GM18858 (cell line): ENCODE results near the gene GRID1.
"Not testable (repeated sequence)": the region's sequence is repeated elsewhere in the genome, so short reads cannot be mapped to it uniquely, and the experiment has no call there.

Source experiments
- ATAC-seq: cut with Tn5 transposase; IDR thresholded peaks from one replicate; pipeline ENCODE4 v1.9.1; 2021; ENCODE audit not compliant: unreplicated experiment

Gene GRID1

GRCh38 chr10:86256690-86257315 is 109.8 kb downstream of the GRID1 start:
- ATAC-seq: no peak

GRCh38 chr10:86255405-86256251 is 111.0 kb downstream of the GRID1 start:
- no peak for ATAC-seq

GRCh38 chr10:86254526-86255174 is 111.9 kb downstream of the GRID1 start:
- no peak for ATAC-seq

GRCh38 chr10:86254081-86254480 is 112.5 kb downstream of the GRID1 start:
- ATAC-seq: no peak

- no peak for ATAC-seq
Measured at GRCh38 chr10:86253091-86254072, 113.2 kb downstream of the GRID1 start.

GRCh38 chr10:86252556-86252955 is 114.0 kb downstream of the GRID1 start:
- no peak for ATAC-seq

- ATAC-seq: no peak
Measured at GRCh38 chr10:86252079-86252478, 114.5 kb downstream of the GRID1 start.

- no peak for ATAC-seq
Measured at GRCh38 chr10:86251426-86251825, 115.2 kb downstream of the GRID1 start.

- no peak for ATAC-seq
Measured at GRCh38 chr10:86250399-86250798, 116.2 kb downstream of the GRID1 start.

- ATAC-seq: no peak
Measured at GRCh38 chr10:86249794-86250193, 116.8 kb downstream of the GRID1 start.

- no peak for ATAC-seq
Measured at GRCh38 chr10:86248062-86248461, 118.5 kb downstream of the GRID1 start.

GRCh38 chr10:86247588-86247987 is 119.0 kb downstream of the GRID1 start:
- no peak for ATAC-seq

GRCh38 chr10:86247073-86247472 is 119.5 kb downstream of the GRID1 start:
- no peak for ATAC-seq

- ATAC-seq: no peak
Measured at GRCh38 chr10:86246279-86246940, 120.2 kb downstream of the GRID1 start.

GRCh38 chr10:86245015-86245394 is 121.6 kb downstream of the GRID1 start:
- no peak for ATAC-seq

GRCh38 chr10:86244297-86245014 is 122.1 kb downstream of the GRID1 start:
- ATAC-seq: no peak

- no peak for ATAC-seq
Measured at GRCh38 chr10:86243651-86244155, 122.9 kb downstream of the GRID1 start.

GRCh38 chr10:86242761-86243160 is 123.8 kb downstream of the GRID1 start:
- no peak for ATAC-seq

- ATAC-seq: not testable (repeated sequence)
Measured at GRCh38 chr10:86238089-86238488, 128.5 kb downstream of the GRID1 start.
